Liver (tissue), 9 donors: Measurements from ENCODE around the gene HDGFL3. TPM values are rescaled to one million over a fixed set of nuclear protein-coding genes. Genes with fewer than 3 reads are reported as not detected.

ENCODE experiments used
- DNase-seq: peaks from one replicate; pipeline ENCODE4 v3.0.0-alpha.2; 2017; ENCODE audit warnings: low spot score
- H3K27ac ChIP-seq, 2 donors: one replicate each; pipeline ENCODE4 v1.7.0; 2013; ENCODE audit warnings: inconsistent platforms in 2 of 2, low read length in 2 of 2, control low read depth in 1 of 2, low read depth in 1 of 2, mild to moderate bottlenecking in 1 of 2
- H3K27me3 ChIP-seq, 4 donors: one replicate each; pipeline versions ENCODE4 v1.6.1 to v1.7.0; 2013; ENCODE audit warnings: low read length in 3 of 4, inconsistent platforms in 1 of 4, mild to moderate bottlenecking in 1 of 4, moderate library complexity in 1 of 4; ENCODE audit not compliant: control insufficient read depth in 4 of 4, insufficient read depth in 4 of 4
- H3K36me3 ChIP-seq, 4 donors: one replicate each; pipeline versions ENCODE4 v1.6.1 to v1.7.0; 2013; ENCODE audit warnings: low read length in 3 of 4, mild to moderate bottlenecking in 3 of 4, low read depth in 1 of 4, moderate library complexity in 1 of 4; ENCODE audit not compliant: control insufficient read depth in 4 of 4, insufficient read depth in 3 of 4
- H3K4me1 ChIP-seq, 4 donors: one replicate each; pipeline versions ENCODE4 v1.6.1 to v1.7.0; 2013; ENCODE audit warnings: low read length in 3 of 4, mild to moderate bottlenecking in 3 of 4, moderate library complexity in 1 of 4; ENCODE audit not compliant: control insufficient read depth in 4 of 4, insufficient read depth in 4 of 4
- H3K4me3 ChIP-seq, 3 donors: one replicate each; pipeline versions ENCODE4 v1.6.1 to v1.7.0; 2013; ENCODE audit warnings: low read length in 3 of 3, control low read depth in 1 of 3, low read depth in 1 of 3, mild to moderate bottlenecking in 1 of 3
- H3K9ac ChIP-seq, 2 donors: one replicate each; pipeline ENCODE4 v1.7.0; 2013; ENCODE audit warnings: low read length in 2 of 2, mild to moderate bottlenecking in 2 of 2, moderate library complexity in 2 of 2, control low read depth in 1 of 2, low read depth in 1 of 2
- H3K9me3 ChIP-seq, 4 donors: one replicate each; pipeline versions ENCODE4 v1.6.1 to v1.7.0; 2013; ENCODE audit warnings: low read length in 3 of 4; ENCODE audit not compliant: control insufficient read depth in 4 of 4
- CTCF ChIP-seq: fragments of 150-350 bp; IDR thresholded peaks from 2 replicates; pipeline ENCODE4 v1.5.1; 2017; ENCODE audit warnings: improper control_type of control experiment, low read depth, low read length; ENCODE audit not compliant: missing input control
- FOXA2 ChIP-seq: IDR thresholded peaks from 2 replicates; pipeline ENCODE4 v1.6.1; 2016; ENCODE audit warnings: antibody characterized with exemption
- GABPA ChIP-seq, 2 donors: IDR thresholded peaks in 1 of 2; conservative IDR thresholded peaks in 1 of 2; 2 replicates each; pipeline ENCODE4 v1.6.1; 2016; ENCODE audit warnings: antibody characterized with exemption in 2 of 2, mild to moderate bottlenecking in 1 of 2, moderate library complexity in 1 of 2
- HNF4A ChIP-seq, 2 donors: conservative IDR thresholded peaks; 2 replicates each; pipeline ENCODE4 v1.6.1; 2016; ENCODE audit warnings: antibody characterized with exemption in 2 of 2, mild to moderate bottlenecking in 2 of 2
- HNF4G ChIP-seq: IDR thresholded peaks from 2 replicates; pipeline ENCODE4 v1.6.1; 2016; ENCODE audit warnings: antibody characterized with exemption
- JUND ChIP-seq, 2 donors: IDR thresholded peaks; 2 replicates each; pipeline ENCODE4 v1.6.1; 2016; ENCODE audit warnings: antibody characterized with exemption in 2 of 2
- RAD21 ChIP-seq, 2 donors: IDR thresholded peaks; 2 replicates each; pipeline ENCODE4 v1.6.1; 2016; ENCODE audit warnings: antibody characterized with exemption in 2 of 2, mild to moderate bottlenecking in 2 of 2
- REST ChIP-seq: IDR thresholded peaks from 2 replicates; pipeline ENCODE4 v1.6.1; 2016; ENCODE audit warnings: antibody characterized with exemption, mild to moderate bottlenecking
- RXRA ChIP-seq, 2 donors: IDR thresholded peaks; 2 replicates each; pipeline ENCODE4 v1.6.1; 2017 to 2018; ENCODE audit warnings: antibody characterized with exemption in 2 of 2, mild to moderate bottlenecking in 1 of 2
- SP1 ChIP-seq: IDR thresholded peaks from 2 replicates; pipeline ENCODE4 v1.6.1; 2018; ENCODE audit warnings: antibody characterized with exemption, mild to moderate bottlenecking
- TAF1 ChIP-seq: conservative IDR thresholded peaks from 2 replicates; pipeline ENCODE4 v1.6.1; 2016; ENCODE audit warnings: antibody characterized with exemption, mild to moderate bottlenecking
- YY1 ChIP-seq: IDR thresholded peaks from 2 replicates; pipeline ENCODE4 v1.6.1; 2016; ENCODE audit warnings: antibody characterized with exemption, mild to moderate bottlenecking
- WGBS: extraction: QIAGEN DNeasy Blood & Tissue Kit; methylation state at CpG from one replicate; pipeline ENCODE4 v1.1.7; 2013; 5-methylcytosine and 5-hydroxymethylcytosine counted together
- polyA plus RNA-seq, 2 donors: library from polyadenylated mRNA; stranded (reverse) in 1 of 2; unstranded in 1 of 2; fragments of 200-250 nt in 1 of 2; fragments of >200 nt in 1 of 2; fragmentation: Nextera tagmentation in 1 of 2; extraction: Ambion mirVana in 1 of 2; gene quantifications; one replicate each; pipeline versions ENCODE4 v1.2.1 to v1.2.3, GENCODE V29; 2013 to 2015
- total RNA-seq, 2 donors: library from RNA; depleted of rRNA; stranded (reverse); fragments of >200 nt; gene quantifications; one replicate each; pipeline ENCODE4 v1.2.3, GENCODE V29; 2014
- TF ChIP-seq, protein P1 (sequence below): IDR thresholded peaks from 2 replicates; pipeline ENCODE4 v1.6.1; 2016; ENCODE audit warnings: antibody characterized with exemption
- TF ChIP-seq, protein P2 (sequence below): IDR thresholded peaks from 2 replicates; pipeline ENCODE4 v1.6.1; 2016; ENCODE audit warnings: antibody characterized with exemption
- donor health status: healthy.
- donor health status: healthy.
- donor health status: healthy.
- donor health status: healthy.
- donor health status: healthy.

The HDGFL3 gene
- total and polyA plus RNA-seq, 4 donors: 0.44 to 3.5 (median 1.0) TPM

DNA sequence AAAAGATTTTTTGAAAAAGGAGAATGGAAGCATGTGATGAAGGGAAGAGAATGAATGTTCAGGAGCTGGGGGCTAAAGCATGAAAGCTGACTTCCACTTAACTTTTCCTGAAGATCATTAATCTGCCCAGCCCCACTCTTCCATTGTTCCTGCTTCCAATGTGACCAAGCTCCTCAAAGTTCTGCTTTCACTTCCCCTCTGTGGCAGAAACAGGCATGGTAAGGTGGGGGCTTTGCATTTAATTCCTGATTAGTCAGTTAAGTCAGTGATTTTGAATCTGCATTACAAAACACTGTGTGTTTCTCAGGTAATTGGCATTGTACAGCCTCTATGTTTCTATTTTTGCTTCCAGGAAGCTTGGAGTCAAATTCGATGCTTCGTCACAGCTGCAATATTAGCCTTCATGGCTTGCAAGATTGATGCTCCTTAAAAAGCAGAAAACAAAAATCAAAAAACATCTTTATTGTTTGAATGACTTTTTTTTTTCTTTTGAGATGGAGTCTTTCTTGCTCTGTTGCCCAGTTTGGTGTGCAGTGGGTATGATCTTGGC is 107.5 kb downstream of the HDGFL3 start:
- H3K4me3 ChIP-seq: no peak overlapping the region
- no peak overlapping the region for H3K9ac ChIP-seq
- H3K36me3 ChIP-seq: no peaks in the 10 kb centered on the region
- H3K27ac ChIP-seq: no peak overlapping the region
- H3K27me3 ChIP-seq: peaks cover 0 to 12% (median 2%) of the 10 kb centered on the region in 4 donors
- no peak for TF ChIP-seq RAD21 (IDR thresholded peaks at IDR 0.05)
- no peak for TF ChIP-seq TAF1
- TF ChIP-seq REST: no peak
- peaks cover 1 to 9% (median 3%) of the 10 kb centered on the region in 4 donors for H3K9me3 ChIP-seq
- no peak for DNase-seq
- WGBS: 63% methylated on average over 2 of the region's 2 CpGs
- no peaks in the 10 kb centered on the region for H3K4me1 ChIP-seq

DNA sequence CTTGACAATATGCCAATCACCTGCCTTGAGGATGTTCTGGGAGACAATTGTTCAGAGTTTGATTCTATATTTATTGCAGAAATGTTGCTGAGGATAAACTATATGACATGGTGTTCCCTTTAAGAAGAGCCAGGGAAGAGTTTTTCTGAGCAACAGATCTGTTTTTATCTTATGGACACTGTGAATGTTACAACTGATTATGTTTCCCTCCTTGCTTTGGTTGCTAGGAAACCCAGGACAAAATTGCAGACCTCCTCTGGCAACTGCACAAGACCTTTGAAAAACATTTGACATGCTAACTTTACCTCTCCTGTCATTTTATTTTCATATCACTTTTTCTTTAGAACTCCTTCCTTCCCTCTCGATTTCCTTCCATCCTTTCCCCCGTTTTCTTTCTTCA is 108.3 kb downstream of the HDGFL3 start:
- Histone ChIP-seq H3K9me3 (peaks cover 1 to 9% (median 3%) of the 10 kb centered on the region in 4 donors), H3K36me3 (no peaks in the 10 kb centered on the region), H3K27ac (no peak overlapping the region), H3K27me3 (peaks cover 0 to 12% (median 1%) of the 10 kb centered on the region in 4 donors), H3K9ac (no peak overlapping the region), H3K4me1 (no peaks in the 10 kb centered on the region), H3K4me3 (no peak overlapping the region)
- WGBS: 72% methylated on average over 2 of the region's 2 CpGs
- TF ChIP-seq, protein P1, sequence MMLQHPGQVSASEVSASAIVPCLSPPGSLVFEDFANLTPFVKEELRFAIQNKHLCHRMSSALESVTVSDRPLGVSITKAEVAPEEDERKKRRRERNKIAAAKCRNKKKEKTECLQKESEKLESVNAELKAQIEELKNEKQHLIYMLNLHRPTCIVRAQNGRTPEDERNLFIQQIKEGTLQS: no peak
- TF ChIP-seq FOXA2 (no peak), CTCF (no peak), JUND (IDR thresholded peaks at IDR 0.05) (no peak)
- DNase-seq: no peak

GRCh38 chr15:83098079-83098478 is 109.5 kb downstream of the HDGFL3 start:
- peaks cover 0 to 10% (median 0%) of the 10 kb centered on the region in 4 donors for H3K27me3 ChIP-seq
- no peak overlapping the region for H3K27ac ChIP-seq
- H3K36me3 ChIP-seq: no peaks in the 10 kb centered on the region
- peaks cover 1 to 9% (median 3%) of the 10 kb centered on the region in 4 donors for H3K9me3 ChIP-seq
- DNase-seq: no peak
- no peaks in the 10 kb centered on the region for H3K4me1 ChIP-seq
- TF ChIP-seq SP1 (no peak), HNF4A (conservative IDR thresholded peaks at IDR 0.05) (no peak), GABPA (IDR thresholded peaks at IDR 0.05 in 1 of 2, conservative IDR thresholded peaks at IDR 0.05 in 1 of 2) (no peak), YY1 (no peak), HNF4G (no peak), RAD21 (IDR thresholded peaks at IDR 0.05) (no peak), CTCF (no peak), RXRA (IDR thresholded peaks at IDR 0.05) (no peak), JUND (IDR thresholded peaks at IDR 0.05) (no peak), TAF1 (no peak)
- TF ChIP-seq, protein P2, sequence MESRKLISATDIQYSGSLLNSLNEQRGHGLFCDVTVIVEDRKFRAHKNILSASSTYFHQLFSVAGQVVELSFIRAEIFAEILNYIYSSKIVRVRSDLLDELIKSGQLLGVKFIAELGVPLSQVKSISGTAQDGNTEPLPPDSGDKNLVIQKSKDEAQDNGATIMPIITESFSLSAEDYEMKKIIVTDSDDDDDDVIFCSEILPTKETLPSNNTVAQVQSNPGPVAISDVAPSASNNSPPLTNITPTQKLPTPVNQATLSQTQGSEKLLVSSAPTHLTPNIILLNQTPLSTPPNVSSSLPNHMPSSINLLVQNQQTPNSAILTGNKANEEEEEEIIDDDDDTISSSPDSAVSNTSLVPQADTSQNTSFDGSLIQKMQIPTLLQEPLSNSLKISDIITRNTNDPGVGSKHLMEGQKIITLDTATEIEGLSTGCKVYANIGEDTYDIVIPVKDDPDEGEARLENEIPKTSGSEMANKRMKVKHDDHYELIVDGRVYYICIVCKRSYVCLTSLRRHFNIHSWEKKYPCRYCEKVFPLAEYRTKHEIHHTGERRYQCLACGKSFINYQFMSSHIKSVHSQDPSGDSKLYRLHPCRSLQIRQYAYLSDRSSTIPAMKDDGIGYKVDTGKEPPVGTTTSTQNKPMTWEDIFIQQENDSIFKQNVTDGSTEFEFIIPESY: no peak
- H3K9ac ChIP-seq: no peak overlapping the region
- H3K4me3 ChIP-seq: no peak overlapping the region
